PC-3 (cell line): ENCODE measurements around the gene MAPK4. TPM values are rescaled to one million over a fixed set of nuclear protein-coding genes. Genes with fewer than 3 reads are reported as not detected.

Experiments
- ATAC-seq: fragments of 200-7000 bp; cut with Tn5 transposase; 2 replicates; pipeline ENCODE4 v1.9.1; 2020; ENCODE audit warnings: mild to moderate bottlenecking, moderate library complexity
- BruUV-seq: library from RNA; stranded (reverse); fragments of 400-500 nt; replicated peaks from 2 replicates; lab custom pipeline; 2021; lab: Mats Ljungman, UMichigan
- CTCF ChIA-PET: fragments of 300-600 bp; sonication (Branson Sonifier 250); formaldehyde crosslinking; loops from one replicate; lab custom pipeline; 2022; ENCODE audit warnings: antibody characterized with exemption; lab: Charles Lee
- POLR2A ChIA-PET: fragments of 300-600 bp; sonication (Branson Sonifier 250); formaldehyde crosslinking; loops from one replicate; lab custom pipeline; 2022; ENCODE audit warnings: antibody characterized with exemption; ENCODE audit not compliant: unreplicated experiment; lab: Charles Lee
- DNase-seq: peaks from one replicate; pipeline ENCODE4 v3.0.0-alpha.2; 2015
- H2AFZ ChIP-seq: fragments of 300-600 bp; sonication (generic); 2 replicates; pipeline ENCODE4 v1.6.0; 2016; ENCODE audit warnings: antibody characterized with exemption, low read length
- H3F3A ChIP-seq: fragments of 300-600 bp; sonication (generic); one replicate; pipeline ENCODE4 v1.6.0; 2017; ENCODE audit warnings: antibody characterized with exemption, low read length, control low read depth, mild to moderate bottlenecking; ENCODE audit not compliant: unreplicated experiment
- H3K27ac ChIP-seq: fragments of 300-600 bp; sonication (generic); 2 replicates; pipeline ENCODE4 v1.5.1; 2016; ENCODE audit warnings: mild to moderate bottlenecking, low read length
- H3K27me3 ChIP-seq: fragments of 300-600 bp; sonication (generic); 2 replicates; pipeline ENCODE4 v1.6.1; 2016; ENCODE audit warnings: low read length, mixed read lengths
- H3K36me3 ChIP-seq: fragments of 300-600 bp; sonication (generic); 2 replicates; pipeline ENCODE4 v1.6.1; 2016; ENCODE audit warnings: low read depth, mixed run types, low read length, mixed read lengths
- H3K4me1 ChIP-seq: fragments of 300-600 bp; sonication (generic); 2 replicates; pipeline ENCODE4 v1.5.1; 2016; ENCODE audit warnings: low read length; ENCODE audit not compliant: insufficient read depth
- H3K4me2 ChIP-seq: fragments of 300-600 bp; sonication (generic); 2 replicates; pipeline ENCODE4 v1.6.0; 2016; ENCODE audit warnings: low read length
- H3K4me3 ChIP-seq: fragments of 300-600 bp; sonication (generic); 2 replicates; pipeline ENCODE4 v1.5.1; 2016; ENCODE audit warnings: mild to moderate bottlenecking, low read length, mixed read lengths
- H3K79me2 ChIP-seq: fragments of 300-600 bp; sonication (generic); 2 replicates; pipeline ENCODE4 v1.6.1; 2017; ENCODE audit warnings: low read length, mixed read lengths
- H3K9ac ChIP-seq: fragments of 300-600 bp; sonication (generic); 2 replicates; pipeline ENCODE4 v1.6.0; 2016; ENCODE audit warnings: mild to moderate bottlenecking, low read length
- H3K9me2 ChIP-seq: fragments of 300-600 bp; sonication (generic); replicated peaks from 2 replicates; pipeline ENCODE4 v1.6.1; 2016; ENCODE audit warnings: mixed run types, low read length, mixed read lengths
- H3K9me3 ChIP-seq: fragments of 300-600 bp; sonication (generic); 2 replicates; pipeline ENCODE4 v1.6.1; 2016; ENCODE audit warnings: low read length, mixed read lengths
- H4K20me1 ChIP-seq: fragments of 300-600 bp; sonication (generic); 2 replicates; pipeline ENCODE4 v1.6.1; 2016; ENCODE audit warnings: low read length, mixed read lengths
- CTCF ChIP-seq: fragments of 300-600 bp; sonication (generic); conservative IDR thresholded peaks from 2 replicates; pipeline ENCODE4 v1.5.1; 2017; ENCODE audit warnings: antibody characterized with exemption, low read depth, mild to moderate bottlenecking, low read length
- EZH2 ChIP-seq: fragments of 300-600 bp; sonication (generic); IDR thresholded peaks from one replicate; pipeline ENCODE4 v1.6.1; 2017; ENCODE audit warnings: antibody characterized with exemption, mild to moderate bottlenecking, low read length; ENCODE audit not compliant: unreplicated experiment
- EZH2phosphoT487 ChIP-seq: fragments of 300-600 bp; sonication (generic); IDR thresholded peaks from 2 replicates; pipeline ENCODE4 v1.6.1; 2018; ENCODE audit warnings: mild to moderate bottlenecking, antibody characterized with exemption, low read length, borderline replicate concordance
- intact Hi-C: fragments of 100-400 bp; cut with micrococcal nuclease; formaldehyde crosslinking; loops from 2 replicates; pipeline ENCODE4 v1.9.0; 2023
- total RNA-seq: library from RNA; depleted of rRNA; stranded (reverse); fragments of >200 nt; gene quantifications from 2 replicates; pipeline ENCODE4 v1.2.3, GENCODE V29; 2014

Gene MAPK4
- total RNA-seq, 1 experiment from 2014 or later, result not detected

DNA sequence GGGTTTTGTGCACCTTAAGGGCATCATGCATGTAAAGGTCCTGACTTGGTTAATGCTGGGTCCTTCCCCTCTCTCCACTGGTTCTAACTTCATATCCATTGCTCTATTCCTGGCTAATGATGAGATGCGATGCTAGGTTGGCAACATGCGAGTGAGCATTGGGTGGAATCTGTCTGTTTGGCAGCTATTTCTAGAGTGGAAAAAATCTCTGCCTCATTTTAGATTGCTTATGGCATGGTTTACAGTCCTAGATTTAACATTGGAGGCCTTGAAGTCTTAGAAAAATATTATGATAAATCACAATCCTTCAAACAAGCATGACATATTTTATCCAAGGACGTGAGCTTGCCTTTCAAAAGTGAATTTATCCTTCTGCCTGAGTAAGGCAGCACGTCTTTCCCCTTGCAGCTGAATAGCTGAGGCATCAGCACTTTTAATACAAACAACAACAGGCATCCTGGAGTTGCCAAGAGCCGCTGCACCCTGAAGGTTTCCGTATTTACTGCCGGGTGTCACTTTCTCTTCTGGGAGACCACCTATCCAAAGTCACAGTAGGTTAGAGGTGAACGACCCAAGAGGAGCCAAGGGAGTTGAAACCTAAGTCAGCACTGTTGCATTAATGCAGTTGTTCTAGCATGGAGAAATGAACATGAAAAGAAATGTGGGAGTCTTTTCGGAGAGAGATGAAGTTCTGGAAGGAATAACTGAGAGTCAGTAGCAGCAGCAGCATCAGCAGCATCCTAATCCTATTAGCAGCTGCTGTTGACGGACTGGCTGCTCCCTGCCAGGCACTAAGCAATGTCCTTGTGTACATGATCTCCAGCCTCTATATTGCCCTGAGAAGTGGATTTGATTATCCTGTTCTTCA lies 78.4 kb downstream of the MAPK4 start:
- intact Hi-C loops, result no loop called here
- no peaks in the 10 kb centered on the region for H3K4me1 ChIP-seq
- no peaks in the 10 kb centered on the region for H3K9me3 ChIP-seq
- no peaks in the 10 kb centered on the region for H3F3A ChIP-seq
- DNase-seq, result no peak
- ChIA-PET CTCF (no interaction called here), POLR2A (no interaction called here)
- H3K36me3 ChIP-seq, result no peaks in the 10 kb centered on the region
- 0 out of 2 replicates have a peak, but pooled peaks cover 5% of the 10 kb centered on the region for H3K27me3 ChIP-seq
- no peaks in the 10 kb centered on the region for H3K79me2 ChIP-seq
- H3K4me3 ChIP-seq, result no peak overlapping the region
- no peak overlapping the region for H3K27ac ChIP-seq
- no peaks in the 10 kb centered on the region for H3K9me2 ChIP-seq
- ATAC-seq, result no peak
- BruUV-seq, result no TSS peak
- H2AFZ ChIP-seq, result no peak overlapping the region
- no peak overlapping the region for H3K9ac ChIP-seq
- TF ChIP-seq EZH2 (no peak), EZH2phosphoT487 (no peak), CTCF (no peak)
- H3K4me2 ChIP-seq, result no peak overlapping the region
- H4K20me1 ChIP-seq, result no peaks in the 10 kb centered on the region

DNA sequence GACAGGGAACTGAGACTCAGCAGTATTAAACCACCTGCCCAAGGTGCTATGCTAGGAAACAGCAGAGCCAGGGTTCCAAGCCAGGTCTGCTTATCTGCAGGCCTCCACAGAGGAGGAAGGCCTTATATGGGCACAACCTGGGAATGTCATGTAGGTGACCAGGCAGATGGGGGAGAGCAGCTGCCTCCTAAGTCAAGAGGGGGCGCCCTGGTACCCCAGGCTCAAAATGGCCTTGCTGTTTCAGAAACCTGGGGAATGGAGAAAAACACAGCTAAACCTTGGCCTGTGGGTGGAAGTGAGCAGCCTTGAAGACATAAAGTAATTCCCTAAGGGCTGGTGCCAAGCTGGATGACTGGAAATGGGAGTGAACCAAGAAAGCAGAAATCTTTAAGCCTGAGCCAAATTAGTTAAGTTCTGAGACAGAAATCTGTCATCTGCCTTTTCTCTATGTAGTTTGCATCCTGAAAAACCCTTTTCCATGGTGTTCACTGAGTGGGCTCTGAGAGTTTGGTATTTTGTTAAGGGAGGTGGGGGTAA lies 79.1 kb downstream of the MAPK4 start:
- Histone ChIP-seq H3K27me3 (0 out of 2 replicates have a peak, but pooled peaks cover 5% of the 10 kb centered on the region), H3K36me3 (no peaks in the 10 kb centered on the region), H3K4me2 (no peak overlapping the region), H3K27ac (no peak overlapping the region), H3K4me3 (no peak overlapping the region), H3K9me3 (no peaks in the 10 kb centered on the region), H3K4me1 (no peaks in the 10 kb centered on the region), H2AFZ (no peak overlapping the region), H3K9me2 (no peaks in the 10 kb centered on the region), H3K9ac (no peak overlapping the region), H3F3A (no peaks in the 10 kb centered on the region), H3K79me2 (no peaks in the 10 kb centered on the region), H4K20me1 (no peaks in the 10 kb centered on the region)
- ATAC-seq, result no peak
- no peak for DNase-seq
- intact Hi-C loops, result no loop called here
- no TSS peak for BruUV-seq
- TF ChIP-seq EZH2phosphoT487 (no peak), CTCF (no peak), EZH2 (no peak)
- CTCF ChIA-PET, result no interaction called here
- POLR2A ChIA-PET, result no interaction called here

DNA sequence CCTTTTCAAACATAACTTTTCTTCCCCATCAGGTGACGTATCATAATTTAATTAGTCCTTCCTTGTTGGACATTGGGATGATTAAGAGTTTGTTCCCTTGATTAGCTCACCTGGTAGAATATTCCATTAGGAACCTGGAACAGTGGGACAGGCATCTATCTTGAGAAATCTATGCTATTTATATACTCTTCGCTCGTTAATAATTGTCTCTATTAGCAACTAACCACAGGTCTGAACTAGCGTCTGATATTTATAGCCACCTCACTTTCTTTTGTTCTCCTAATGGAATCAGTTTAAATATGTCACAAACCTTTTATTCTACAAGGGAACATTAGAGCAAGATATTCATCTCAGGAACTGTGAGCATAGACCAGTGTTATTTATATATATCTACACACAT lies 79.8 kb downstream of the MAPK4 start:
- Histone ChIP-seq H3K4me1 (no peaks in the 10 kb centered on the region), H3K4me3 (no peak overlapping the region), H3K9me2 (no peaks in the 10 kb centered on the region), H3K27me3 (0 out of 2 replicates have a peak, but pooled peaks cover 5% of the 10 kb centered on the region), H3K9ac (no peak overlapping the region), H3K79me2 (no peaks in the 10 kb centered on the region), H3K27ac (no peak overlapping the region), H3K4me2 (no peak overlapping the region), H4K20me1 (no peaks in the 10 kb centered on the region), H3K36me3 (no peaks in the 10 kb centered on the region), H2AFZ (no peak overlapping the region), H3K9me3 (no peaks in the 10 kb centered on the region), H3F3A (no peaks in the 10 kb centered on the region)
- intact Hi-C loops, result no loop called here
- no TSS peak for BruUV-seq
- POLR2A ChIA-PET, result no interaction called here
- no peak for ATAC-seq
- CTCF ChIA-PET, result no interaction called here
- DNase-seq, result no peak
- TF ChIP-seq CTCF (no peak), EZH2phosphoT487 (no peak), EZH2 (no peak)
